Neutrophil (primary cell): ENCODE measurements around the gene HHIPL1.

Source experiments
- H3K27ac ChIP-seq: fragments of 200-600 bp; sonication (generic); 2 replicates; pipeline ENCODE4 v1.5.1; 2016; ENCODE audit warnings: mild to moderate bottlenecking, moderate library complexity
- H3K27me3 ChIP-seq: fragments of 200-600 bp; sonication (generic); 2 replicates; pipeline ENCODE4 v1.6.0; 2016; ENCODE audit warnings: mild to moderate bottlenecking
- H3K36me3 ChIP-seq: fragments of 200-600 bp; sonication (generic); 2 replicates; pipeline ENCODE4 v1.5.1; 2017
- H3K4me1 ChIP-seq, 2 experiments: fragments of 200-600 bp in 1 of 2; sonication (generic) in 1 of 2; 1 replicate in 1 of 2; 2 replicates in 1 of 2; pipeline versions ENCODE4 v1.5.1 to v1.6.1; 2013 to 2016; ENCODE audit warnings: low read depth in 1 of 2, low read length in 1 of 2, mild to moderate bottlenecking in 1 of 2, moderate library complexity in 1 of 2; ENCODE audit not compliant: control insufficient read depth in 1 of 2, insufficient read depth in 1 of 2
- H3K4me3 ChIP-seq, 2 experiments: fragments of 200-600 bp in 1 of 2; sonication (generic) in 1 of 2; 1 replicate in 1 of 2; 2 replicates in 1 of 2; pipeline ENCODE4 v1.5.1; 2013 to 2016; ENCODE audit warnings: low read depth in 1 of 2, low read length in 1 of 2, mild to moderate bottlenecking in 1 of 2, moderate library complexity in 1 of 2
- H3K9me3 ChIP-seq: fragments of 200-600 bp; sonication (generic); 2 replicates; pipeline ENCODE4 v1.5.1; 2016
- TF ChIP-seq, protein P1 (sequence below): fragments of 200-600 bp; sonication (generic); IDR thresholded peaks from 2 replicates; pipeline ENCODE4 v1.5.1; 2016; ENCODE audit warnings: antibody characterized with exemption

Gene HHIPL1

DNA sequence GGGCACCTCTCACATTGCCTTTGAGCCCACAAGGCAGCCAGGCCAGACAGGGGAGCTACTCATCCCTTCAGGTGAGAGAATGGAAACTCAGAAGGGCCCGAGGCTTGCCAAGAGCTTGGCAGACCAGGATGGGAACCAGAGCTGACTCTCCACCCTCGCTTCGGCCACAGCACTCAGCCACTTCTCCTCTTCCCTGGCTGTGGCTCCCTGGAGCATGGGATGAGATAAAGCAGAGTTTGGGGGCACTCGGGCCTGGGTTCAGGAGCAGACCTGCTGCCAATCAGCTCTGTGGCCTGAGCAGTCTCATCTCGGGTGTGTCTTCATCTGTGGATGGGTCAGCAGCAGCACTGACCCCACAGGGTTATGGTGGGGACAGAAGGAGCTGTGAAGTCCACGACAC, 20.9 kb upstream of the HHIPL1 start:
- Histone ChIP-seq H3K4me1 (no peaks in the 10 kb centered on the region), H3K4me3 (no peak overlapping the region), H3K27ac (no peak overlapping the region), H3K9me3 (no peaks in the 10 kb centered on the region), H3K36me3 (no peaks in the 10 kb centered on the region), H3K27me3 (peaks cover 27% of the 10 kb centered on the region)
- TF ChIP-seq, protein P1, sequence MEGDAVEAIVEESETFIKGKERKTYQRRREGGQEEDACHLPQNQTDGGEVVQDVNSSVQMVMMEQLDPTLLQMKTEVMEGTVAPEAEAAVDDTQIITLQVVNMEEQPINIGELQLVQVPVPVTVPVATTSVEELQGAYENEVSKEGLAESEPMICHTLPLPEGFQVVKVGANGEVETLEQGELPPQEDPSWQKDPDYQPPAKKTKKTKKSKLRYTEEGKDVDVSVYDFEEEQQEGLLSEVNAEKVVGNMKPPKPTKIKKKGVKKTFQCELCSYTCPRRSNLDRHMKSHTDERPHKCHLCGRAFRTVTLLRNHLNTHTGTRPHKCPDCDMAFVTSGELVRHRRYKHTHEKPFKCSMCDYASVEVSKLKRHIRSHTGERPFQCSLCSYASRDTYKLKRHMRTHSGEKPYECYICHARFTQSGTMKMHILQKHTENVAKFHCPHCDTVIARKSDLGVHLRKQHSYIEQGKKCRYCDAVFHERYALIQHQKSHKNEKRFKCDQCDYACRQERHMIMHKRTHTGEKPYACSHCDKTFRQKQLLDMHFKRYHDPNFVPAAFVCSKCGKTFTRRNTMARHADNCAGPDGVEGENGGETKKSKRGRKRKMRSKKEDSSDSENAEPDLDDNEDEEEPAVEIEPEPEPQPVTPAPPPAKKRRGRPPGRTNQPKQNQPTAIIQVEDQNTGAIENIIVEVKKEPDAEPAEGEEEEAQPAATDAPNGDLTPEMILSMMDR: no peak

DNA sequence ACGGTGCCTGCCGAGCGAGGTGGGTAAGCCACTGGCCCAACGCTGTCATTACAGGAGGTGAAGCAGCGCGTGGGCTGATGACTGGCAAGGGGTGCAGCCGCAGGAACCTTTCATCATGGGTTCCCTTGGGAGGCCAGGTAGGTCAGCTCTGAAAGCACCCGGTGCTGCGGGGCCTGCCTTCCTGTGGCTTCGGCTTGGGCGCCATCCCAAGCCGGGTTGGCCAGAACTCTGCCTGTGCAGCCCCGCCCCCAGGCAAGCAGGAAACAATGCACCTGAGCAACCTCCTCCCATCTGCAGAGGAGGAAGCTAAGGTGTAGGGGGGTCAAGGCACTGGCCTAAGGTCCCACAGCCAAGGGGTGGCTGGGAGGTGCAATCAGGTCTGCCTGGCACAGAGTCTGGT, 20.0 kb upstream of the HHIPL1 start:
- Histone ChIP-seq H3K36me3 (no peaks in the 10 kb centered on the region), H3K27ac (no peak overlapping the region), H3K9me3 (no peaks in the 10 kb centered on the region), H3K27me3 (peaks cover 20% of the 10 kb centered on the region), H3K4me1 (no peaks in the 10 kb centered on the region), H3K4me3 (no peak overlapping the region)
- TF ChIP-seq, protein P1: no peak

DNA sequence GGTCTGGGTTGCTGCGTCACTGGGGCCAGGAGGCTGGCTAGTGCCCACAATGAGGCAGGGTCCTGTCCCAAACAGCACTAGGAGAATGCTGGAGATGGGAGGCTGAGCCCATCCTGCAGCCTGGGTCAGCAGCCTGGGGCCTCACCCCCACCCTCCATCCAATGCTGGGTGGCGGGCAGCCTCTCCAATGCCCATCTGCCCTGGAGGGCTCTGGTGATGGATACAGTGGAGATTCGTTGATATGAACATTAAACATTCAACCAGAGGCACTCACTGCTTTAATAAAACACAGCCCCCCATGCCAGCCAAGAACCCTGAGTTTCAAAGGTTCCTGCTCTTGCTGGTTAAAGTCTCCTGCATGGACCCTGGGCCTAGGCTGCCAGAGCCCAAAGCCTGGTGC, 19.5 kb upstream of the HHIPL1 start:
- no peaks in the 10 kb centered on the region for H3K36me3 ChIP-seq
- TF ChIP-seq, protein P1: no peak

DNA sequence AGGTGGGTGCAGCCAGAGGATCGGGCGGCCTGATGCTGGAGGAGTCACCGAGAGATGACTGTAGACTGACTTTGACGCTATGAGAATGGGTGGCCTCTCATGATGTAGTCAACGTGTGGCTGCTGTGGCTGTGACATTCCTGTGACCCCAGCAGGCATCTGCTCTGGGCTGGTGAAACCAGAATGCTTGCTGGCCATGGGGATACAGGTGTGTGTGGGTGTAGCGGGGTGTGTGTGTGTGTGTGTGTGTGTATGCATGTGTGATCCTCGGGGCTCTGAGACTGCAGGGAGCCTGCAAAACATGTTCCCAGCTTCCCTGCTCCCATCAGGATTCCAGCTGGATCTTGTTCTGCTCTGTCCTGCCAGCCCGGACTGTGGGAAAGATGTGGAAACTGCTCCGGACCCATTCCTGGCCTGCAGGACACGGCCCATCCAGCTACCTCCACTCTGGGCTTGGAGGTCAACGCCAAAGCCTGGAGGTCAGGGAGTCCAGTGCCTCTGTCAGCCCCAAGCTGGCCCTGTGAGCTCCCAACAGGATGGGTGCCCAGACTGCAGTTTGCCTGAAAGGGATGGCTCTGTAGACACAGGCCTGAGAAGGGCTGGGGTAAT, 18.8 kb upstream of the HHIPL1 start:
- peaks cover 9% of the 10 kb centered on the region for H3K27me3 ChIP-seq
- H3K27ac ChIP-seq: no peak overlapping the region
- TF ChIP-seq, protein P1: no peak
- H3K4me1 ChIP-seq: no peaks in the 10 kb centered on the region
- H3K36me3 ChIP-seq: no peaks in the 10 kb centered on the region
- no peaks in the 10 kb centered on the region for H3K9me3 ChIP-seq
- no peak overlapping the region for H3K4me3 ChIP-seq

More for the DNA sequence above, 19.5 kb upstream of the HHIPL1 start:
- no peaks in the 10 kb centered on the region for H3K9me3 ChIP-seq
- H3K27ac ChIP-seq: no peak overlapping the region
- peaks cover 15% of the 10 kb centered on the region for H3K27me3 ChIP-seq
- no peak overlapping the region for H3K4me3 ChIP-seq
- H3K4me1 ChIP-seq: no peaks in the 10 kb centered on the region

DNA sequence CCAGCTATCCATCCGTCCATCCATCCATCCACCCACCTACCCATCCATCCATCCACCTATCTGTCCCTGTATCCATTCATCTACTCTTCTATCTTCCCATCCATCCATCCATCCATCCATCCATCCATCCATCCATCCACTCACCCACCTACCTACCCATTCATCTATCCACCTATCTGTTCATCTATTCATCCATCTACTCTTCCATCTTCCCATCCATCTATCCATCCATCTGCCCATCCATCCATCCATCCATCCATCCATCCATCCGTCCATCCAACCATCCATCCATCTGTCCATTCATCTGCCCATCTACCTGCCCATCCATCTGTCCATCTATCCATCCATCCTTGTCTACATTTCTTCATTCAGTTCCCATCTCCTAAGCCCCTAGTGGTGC, 17.8 kb upstream of the HHIPL1 start:
- TF ChIP-seq, protein P1: no peak
- Histone ChIP-seq H3K27me3 (peaks cover 2% of the 10 kb centered on the region), H3K36me3 (no peaks in the 10 kb centered on the region)

More for the DNA sequence above, 17.8 kb upstream of the HHIPL1 start:
- H3K4me3 ChIP-seq: no peak overlapping the region
- H3K27ac ChIP-seq: no peak overlapping the region
- H3K4me1 ChIP-seq: no peaks in the 10 kb centered on the region
- H3K9me3 ChIP-seq: no peaks in the 10 kb centered on the region
